ENCODE measurements around the gene EHMT1. TPM values are rescaled to one million over a fixed set of nuclear protein-coding genes. Genes with fewer than 3 reads are reported as not detected.

EHMT1 gene
- total RNA-seq, 2 experiments from 2014 or later: 80.6 to 87.8 TPM

- H3K27me3 ChIP-seq (ENCODE audit: control insufficient read depth in 1 of 2, insufficient read depth in 2 of 2, low read length in 2 of 2): no peaks in the 10 kb centered on the region
- ATAC-seq (ENCODE audit: poor library complexity) (no peak), DNase-seq (no peak)
- peaks cover 90% of the 10 kb centered on the region for H3K36me3 Mint-ChIP-seq (ENCODE audit: low read depth)
- intact Hi-C loops (cut with DNase I, micrococcal nuclease): no loop called here
- no peak overlapping the region for H3K27ac ChIP-seq (ENCODE audit: low read depth in 1 of 2, low read length in 2 of 2)
- no peaks in the 10 kb centered on the region for H3K4me1 Mint-ChIP-seq (ENCODE audit: low read depth)
- H3K9me3 Mint-ChIP-seq: no peaks in the 10 kb centered on the region
- no peak for TF ChIP-seq CTCF (IDR thresholded peaks at IDR 0.05)
- H3K4me3 ChIP-seq (ENCODE audit: low read length): no peak overlapping the region
- H3K9me3 ChIP-seq (ENCODE audit: control insufficient read depth in 1 of 2, insufficient read depth in 1 of 2, low read length in 2 of 2): no peaks in the 10 kb centered on the region
- H3K36me3 ChIP-seq (ENCODE audit: insufficient read depth, low read length): peaks cover 68% of the 10 kb centered on the region
- no peaks in the 10 kb centered on the region for H3K4me1 ChIP-seq (ENCODE audit: insufficient read depth, low read length)
- no peaks in the 10 kb centered on the region for H3K27me3 Mint-ChIP-seq
- CTCF ChIA-PET: no interaction called here
- no peak overlapping the region for H3K27ac Mint-ChIP-seq
- no peak overlapping the region for H3K4me3 Mint-ChIP-seq
- POLR2A ChIA-PET: no interaction called here
These were observed 180.8 kb downstream of the EHMT1 start for GRCh38 chr9:137799630-137799983.

- no peaks in the 10 kb centered on the region for H3K27me3 Mint-ChIP-seq
- H3K27ac Mint-ChIP-seq: no peak overlapping the region
- DNase-seq (no peak), ATAC-seq (ENCODE audit: poor library complexity) (no peak)
- Histone ChIP-seq H3K4me1 (ENCODE audit: insufficient read depth, low read length) (no peaks in the 10 kb centered on the region), H3K27me3 (ENCODE audit: control insufficient read depth in 1 of 2, insufficient read depth in 2 of 2, low read length in 2 of 2) (no peaks in the 10 kb centered on the region), H3K27ac (ENCODE audit: low read depth in 1 of 2, low read length in 2 of 2) (no peak overlapping the region), H3K9me3 (ENCODE audit: control insufficient read depth in 1 of 2, insufficient read depth in 1 of 2, low read length in 2 of 2) (no peaks in the 10 kb centered on the region), H3K36me3 (ENCODE audit: insufficient read depth, low read length) (peaks cover 61% of the 10 kb centered on the region), H3K4me3 (ENCODE audit: low read length) (no peak overlapping the region)
- CTCF ChIA-PET: no interaction called here
- intact Hi-C loops (cut with DNase I, micrococcal nuclease): no loop called here
- POLR2A ChIA-PET: no interaction called here
- no peaks in the 10 kb centered on the region for H3K9me3 Mint-ChIP-seq
- TF ChIP-seq CTCF (IDR thresholded peaks at IDR 0.05): no peak
- H3K36me3 Mint-ChIP-seq (ENCODE audit: low read depth): peaks cover 90% of the 10 kb centered on the region
- H3K4me3 Mint-ChIP-seq: no peak overlapping the region
- peaks cover 4% of the 10 kb centered on the region for H3K4me1 Mint-ChIP-seq (ENCODE audit: low read depth)
These were observed 181.6 kb downstream of the EHMT1 start for GRCh38 chr9:137800196-137801022.

GRCh38 chr9:137801023-137801319 lies 182.2 kb downstream of the EHMT1 start:
- CTCF ChIA-PET: no interaction called here

More at GRCh38 chr9:137801023-137801319, 182.2 kb downstream of the EHMT1 start:
- no peaks in the 10 kb centered on the region for H3K9me3 ChIP-seq (ENCODE audit: control insufficient read depth in 1 of 2, insufficient read depth in 1 of 2, low read length in 2 of 2)
- no peak overlapping the region for H3K4me3 ChIP-seq (ENCODE audit: low read length)
- Mint-ChIP-seq H3K4me1 (ENCODE audit: low read depth) (peaks cover 5% of the 10 kb centered on the region), H3K27ac (no peak overlapping the region), H3K27me3 (no peaks in the 10 kb centered on the region), H3K4me3 (no peak overlapping the region), H3K36me3 (ENCODE audit: low read depth) (peaks cover 85% of the 10 kb centered on the region), H3K9me3 (no peaks in the 10 kb centered on the region)
- intact Hi-C loops (cut with DNase I, micrococcal nuclease): no loop called here
- DNase-seq (no peak), ATAC-seq (ENCODE audit: poor library complexity) (no peak)
- no peaks in the 10 kb centered on the region for H3K27me3 ChIP-seq (ENCODE audit: control insufficient read depth in 1 of 2, insufficient read depth in 2 of 2, low read length in 2 of 2)
- H3K36me3 ChIP-seq (ENCODE audit: insufficient read depth, low read length): peaks cover 56% of the 10 kb centered on the region
- POLR2A ChIA-PET: no interaction called here
- TF ChIP-seq CTCF (IDR thresholded peaks at IDR 0.05): no peak
- no peak overlapping the region for H3K27ac ChIP-seq (ENCODE audit: low read depth in 1 of 2, low read length in 2 of 2)
- no peaks in the 10 kb centered on the region for H3K4me1 ChIP-seq (ENCODE audit: insufficient read depth, low read length)

All from CD4-positive, alpha-beta T cell (primary cell).